ENCODE measurements around the gene MOGAT2.
"Not testable (repeated sequence)": the region's sequence is repeated elsewhere in the genome, so short reads cannot be mapped to it uniquely, and the experiment has no call there.

- TF ChIP-seq CTCF (conservative IDR thresholded peaks at IDR 0.05; ENCODE audit: low read depth, low read length); EZH2 (IDR thresholded peaks at IDR 0.05; ENCODE audit: low read length, unreplicated experiment); EZH2phosphoT487 (IDR thresholded peaks at IDR 0.05; ENCODE audit: borderline replicate concordance, low read length): not testable (repeated sequence)
These were observed 25.5 kb downstream of the MOGAT2 start for GRCh38 chr11:75743159-75743558.
